Activated CD8-positive, alpha-beta memory T cell treated with anti-CD3 and anti-CD28 coated beads, Interleukin-2, amount 10 ng/mL, durations not matched to agents 7 days and 5 days (primary cell): Measurements from ENCODE around the gene CLEC12A. TPM values are rescaled to one million over a fixed set of nuclear protein-coding genes. Genes with fewer than 3 reads are reported as not detected.
A peak's percentile ranks its signal among the peaks of the same experiment; 100 is the strongest.
"Not testable (repeated sequence)": the region's sequence is repeated elsewhere in the genome, so short reads cannot be mapped to it uniquely, and the experiment has no call there.

Experiments used
- ATAC-seq: fragments of 150-1000 bp; cut with Tn5 transposase; one replicate; pipeline ENCODE4 v1.10.0; 2021; ENCODE audit warnings: moderate library complexity
- CTCF ChIA-PET: fragments of 350-600 bp; sonication (Branson Sonifier 250); formaldehyde crosslinking; loops from one replicate; lab custom pipeline; 2021; ENCODE audit warnings: antibody characterized with exemption; lab: Charles Lee
- DNase-seq: peaks from one replicate; pipeline ENCODE4 v3.0.0-alpha.2; 2020
- H3K27ac Mint-ChIP-seq: one replicate; pipeline ENCODE4 v1.8.0; 2021; ENCODE audit warnings: mild to moderate bottlenecking, mixed read lengths
- H3K27me3 Mint-ChIP-seq: one replicate; pipeline ENCODE4 v1.8.0; 2021; ENCODE audit warnings: mixed read lengths
- H3K36me3 Mint-ChIP-seq: one replicate; pipeline ENCODE4 v1.8.0; 2021; ENCODE audit warnings: mild to moderate bottlenecking, mixed read lengths
- H3K4me1 Mint-ChIP-seq: one replicate; pipeline ENCODE4 v1.8.0; 2021; ENCODE audit warnings: mixed read lengths
- H3K4me3 Mint-ChIP-seq: one replicate; pipeline ENCODE4 v1.8.0; 2021; ENCODE audit warnings: mild to moderate bottlenecking, moderate library complexity, mixed read lengths
- H3K9me3 Mint-ChIP-seq: one replicate; pipeline ENCODE4 v1.8.0; 2022; ENCODE audit warnings: low read depth, mixed read lengths
- total RNA-seq, 2 experiments: library from RNA; stranded (reverse); gene quantifications; one replicate each; pipeline ENCODE4 v1.2.3, GENCODE V29; 2021

CLEC12A gene
- total RNA-seq, 2 experiments from 2014 or later = 0.40 to 1.6 TPM

DNA sequence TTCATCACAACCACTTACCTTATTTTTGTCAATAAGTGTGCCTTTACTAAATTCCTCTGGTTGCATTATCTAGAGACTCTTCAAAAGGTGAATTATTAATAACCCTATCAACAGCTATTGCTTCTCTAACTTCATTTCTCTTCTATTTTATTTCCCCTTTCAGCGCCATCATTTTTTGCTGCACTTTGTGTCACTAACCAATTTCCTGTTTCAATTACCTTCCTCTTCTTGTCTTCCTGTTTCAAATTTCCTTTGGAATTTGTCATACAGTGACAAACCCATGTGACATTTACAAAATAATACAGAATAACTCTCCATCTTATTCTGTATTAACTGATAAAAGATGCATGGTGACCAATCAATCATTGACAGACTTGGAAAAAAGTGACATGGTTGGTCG, 26.8 kb upstream of the CLEC12A start:
- Mint-ChIP-seq H3K27me3 (peaks cover 31% of the 10 kb centered on the region), H3K27ac (no peak overlapping the region), H3K9me3 (no peaks in the 10 kb centered on the region), H3K4me1 (peaks cover 35% of the 10 kb centered on the region), H3K36me3 (peaks cover 4% of the 10 kb centered on the region), H3K4me3 (no peak overlapping the region)
- ATAC-seq = no peak
- CTCF ChIA-PET = interaction anchor here (1.0 to 1.6 kb wide), 2 partner anchors 18 to 130 kb away, joined by 3 to 8 read pairs; no protein-coding TSS in a partner anchor
- DNase-seq = no peak

- peaks cover 5% of the 10 kb centered on the region for H3K36me3 Mint-ChIP-seq
- DNase-seq (no peak), ATAC-seq (no peak)
- H3K27me3 Mint-ChIP-seq = peaks cover 8% of the 10 kb centered on the region
- no peaks in the 10 kb centered on the region for H3K9me3 Mint-ChIP-seq
- CTCF ChIA-PET = interaction anchor here (1.5 to 4.1 kb wide), 2 partner anchors 10 to 133 kb away, joined by 3 to 21 read pairs; no protein-coding TSS in a partner anchor
- H3K4me1 Mint-ChIP-seq = peaks cover 56% of the 10 kb centered on the region
- H3K27ac Mint-ChIP-seq = peak overlapping the region; percentile 25
- H3K4me3 Mint-ChIP-seq = no peak overlapping the region
Observed at GRCh38 chr12:9947674-9948073, 23.5 kb upstream of the CLEC12A start.

GRCh38 chr12:9948606-9949296, 22.5 kb upstream of the CLEC12A start:
- H3K27ac Mint-ChIP-seq = peak overlapping the region; percentile 79
- no peaks in the 10 kb centered on the region for H3K9me3 Mint-ChIP-seq
- H3K36me3 Mint-ChIP-seq = peaks cover 5% of the 10 kb centered on the region
- ATAC-seq (peak; percentile 89), DNase-seq (no peak)
- CTCF ChIA-PET = interaction anchor here (0.5 to 4.1 kb wide), 6 partner anchors 8 to 199 kb away, joined by 3 to 21 read pairs (median 5); no protein-coding TSS in a partner anchor
- H3K27me3 Mint-ChIP-seq = peaks cover 3% of the 10 kb centered on the region
- peaks cover 50% of the 10 kb centered on the region for H3K4me1 Mint-ChIP-seq
- H3K4me3 Mint-ChIP-seq = peak overlapping the region; percentile 26

- Mint-ChIP-seq H3K36me3 (peaks cover 5% of the 10 kb centered on the region), H3K27me3 (no peaks in the 10 kb centered on the region), H3K4me3 (peak overlapping the region; percentile 48), H3K4me1 (peaks cover 52% of the 10 kb centered on the region), H3K27ac (peak overlapping the region; percentile 73), H3K9me3 (no peaks in the 10 kb centered on the region)
- ATAC-seq (peak; percentile 77), DNase-seq (peak; percentile 77)
- CTCF ChIA-PET = no interaction called here
Observed at GRCh38 chr12:9951026-9951675, 20.1 kb upstream of the CLEC12A start.

DNA sequence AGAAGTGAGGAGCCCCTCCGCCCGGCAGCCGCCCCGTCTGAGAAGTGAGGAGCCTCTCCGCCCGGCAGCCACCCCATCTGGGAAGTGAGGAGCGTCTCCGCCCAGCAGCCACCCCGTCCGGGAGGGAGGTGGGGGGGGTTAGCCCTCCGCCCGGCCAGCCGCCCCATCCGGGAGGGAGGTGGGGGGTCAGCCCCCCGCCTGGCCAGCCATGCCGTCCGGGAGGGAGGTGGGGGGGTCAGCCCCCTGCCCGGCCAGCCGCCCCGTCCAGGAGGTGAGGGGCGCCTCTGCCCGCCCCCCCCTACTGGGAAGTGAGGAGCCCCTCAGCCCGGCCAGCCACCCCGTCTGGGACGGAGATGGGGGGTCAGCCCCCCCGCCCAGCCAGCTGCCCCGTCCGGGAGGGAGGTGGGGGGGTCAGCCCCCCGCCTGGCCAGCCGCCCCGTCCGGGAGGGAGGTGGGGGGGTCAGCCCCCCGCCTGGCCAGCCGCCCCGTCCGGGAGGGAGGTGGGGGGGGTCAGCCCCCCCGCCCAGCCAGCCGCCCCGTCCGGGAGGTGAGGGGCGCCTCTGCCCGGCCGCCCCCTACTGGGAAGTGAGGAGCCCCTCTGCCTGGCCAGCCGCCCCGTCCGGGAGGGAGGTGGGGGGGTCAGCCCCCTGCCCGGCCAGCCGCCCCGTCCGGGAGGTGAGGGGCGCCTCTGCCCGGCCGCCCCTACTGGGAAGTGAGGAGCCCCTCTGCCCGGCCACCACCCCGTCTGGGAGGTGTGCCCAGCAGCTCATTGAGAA, 18.1 kb upstream of the CLEC12A start:
- H3K9me3 Mint-ChIP-seq, DNase-seq, H3K27ac Mint-ChIP-seq, H3K36me3 Mint-ChIP-seq, H3K27me3 Mint-ChIP-seq, CTCF ChIA-PET, ATAC-seq, H3K4me3 Mint-ChIP-seq: not testable (repeated sequence)
- H3K4me1 Mint-ChIP-seq = peaks cover 61% of the 10 kb centered on the region

GRCh38 chr12:9957834-9958233, 13.4 kb upstream of the CLEC12A start:
- ATAC-seq = peak; percentile 55
- H3K27ac Mint-ChIP-seq = no peak overlapping the region
- H3K4me1 Mint-ChIP-seq = peaks cover 42% of the 10 kb centered on the region
- CTCF ChIA-PET = interaction anchor here (1.1 kb wide), 1 partner anchor 11 kb away, joined by 3 read pairs; no protein-coding TSS in a partner anchor
- no peak overlapping the region for H3K4me3 Mint-ChIP-seq
- no peaks in the 10 kb centered on the region for H3K27me3 Mint-ChIP-seq
- peaks cover 1% of the 10 kb centered on the region for H3K36me3 Mint-ChIP-seq
- DNase-seq = no peak
- no peaks in the 10 kb centered on the region for H3K9me3 Mint-ChIP-seq

GRCh38 chr12:9960590-9960989, 10.6 kb upstream of the CLEC12A start:
- H3K27ac Mint-ChIP-seq = no peak overlapping the region
- no peaks in the 10 kb centered on the region for H3K27me3 Mint-ChIP-seq
- no peak overlapping the region for H3K4me3 Mint-ChIP-seq
- H3K4me1 Mint-ChIP-seq = peaks cover 39% of the 10 kb centered on the region
- ATAC-seq (no peak), DNase-seq (no peak)
- no peaks in the 10 kb centered on the region for H3K9me3 Mint-ChIP-seq
- CTCF ChIA-PET = no interaction called here
- peaks cover 1% of the 10 kb centered on the region for H3K36me3 Mint-ChIP-seq

DNA sequence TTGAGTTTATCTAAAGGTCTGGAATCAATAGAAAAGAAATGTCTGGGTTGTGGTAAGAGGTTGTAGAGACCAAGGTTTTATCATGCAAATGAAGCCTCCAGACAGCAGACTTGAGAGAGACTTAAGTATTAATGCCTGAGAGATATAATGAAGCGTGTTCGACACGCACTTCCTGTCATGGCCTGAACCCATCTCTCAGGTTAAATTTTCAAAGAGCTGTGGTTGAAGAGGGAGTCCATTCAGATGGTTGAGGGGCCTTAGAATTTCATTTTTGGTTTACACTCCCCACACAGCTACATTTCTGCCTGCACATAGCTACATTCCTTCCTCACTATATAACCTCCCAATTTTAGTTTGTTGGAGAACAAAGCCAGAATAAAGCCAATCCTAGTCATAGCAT, 10.1 kb upstream of the CLEC12A start:
- Mint-ChIP-seq H3K27me3 (no peaks in the 10 kb centered on the region), H3K4me1 (peaks cover 35% of the 10 kb centered on the region), H3K27ac (no peak overlapping the region), H3K4me3 (no peak overlapping the region), H3K9me3 (no peaks in the 10 kb centered on the region), H3K36me3 (peaks cover 1% of the 10 kb centered on the region)
- ATAC-seq (no peak), DNase-seq (no peak)
- CTCF ChIA-PET = interaction anchor here (1.5 kb wide), 1 partner anchor 21 kb away, joined by 3 read pairs; no protein-coding TSS in a partner anchor

GRCh38 chr12:9961901-9962300, 9.3 kb upstream of the CLEC12A start:
- H3K4me1 Mint-ChIP-seq = peaks cover 30% of the 10 kb centered on the region
- no peak for ATAC-seq
- DNase-seq = no peak
- no peaks in the 10 kb centered on the region for H3K27me3 Mint-ChIP-seq
- CTCF ChIA-PET = interaction anchor here (1.5 kb wide), 1 partner anchor 22 kb away, joined by 3 read pairs; no protein-coding TSS in a partner anchor
- no peak overlapping the region for H3K4me3 Mint-ChIP-seq
- H3K36me3 Mint-ChIP-seq = peaks cover 1% of the 10 kb centered on the region
- H3K9me3 Mint-ChIP-seq = no peaks in the 10 kb centered on the region
- no peak overlapping the region for H3K27ac Mint-ChIP-seq

GRCh38 chr12:9969673-9970072, 1.5 kb upstream of the CLEC12A start:
- no peak for DNase-seq
- Mint-ChIP-seq H3K4me1 (no peaks in the 10 kb centered on the region), H3K36me3 (no peaks in the 10 kb centered on the region), H3K27ac (no peak overlapping the region), H3K27me3 (peaks cover 15% of the 10 kb centered on the region), H3K9me3 (no peaks in the 10 kb centered on the region), H3K4me3 (no peak overlapping the region)
- ATAC-seq = no peak
- CTCF ChIA-PET = no interaction called here

DNA sequence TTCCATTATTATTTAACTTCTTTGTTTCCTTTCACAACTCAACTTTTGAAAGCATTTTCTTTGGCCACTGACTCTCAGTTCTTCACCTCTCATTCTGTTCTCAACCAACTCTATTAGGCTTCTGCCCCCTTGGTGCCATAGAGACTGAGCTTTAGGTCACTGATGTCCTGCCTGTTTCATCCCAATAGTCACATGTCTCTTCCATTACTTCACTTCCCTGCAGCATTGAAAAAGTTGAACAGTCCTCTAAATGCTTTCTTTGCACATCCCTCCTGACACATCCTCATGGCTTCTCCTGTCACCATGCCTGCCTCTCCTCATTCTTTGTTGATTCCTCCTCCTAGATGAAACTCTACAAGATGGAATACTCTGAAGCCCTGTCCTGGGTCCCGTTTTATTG, 2.7 kb downstream of the CLEC12A start:
- Mint-ChIP-seq H3K27ac (no peak overlapping the region), H3K36me3 (peaks cover 8% of the 10 kb centered on the region), H3K4me1 (no peaks in the 10 kb centered on the region)

GRCh38 chr12:9974731-9975130, 3.5 kb downstream of the CLEC12A start:
- CTCF ChIA-PET, H3K36me3 Mint-ChIP-seq: not testable (repeated sequence)
- H3K27me3 Mint-ChIP-seq = peaks cover 16% of the 10 kb centered on the region

More for the DNA sequence above, 2.7 kb downstream of the CLEC12A start:
- H3K9me3 Mint-ChIP-seq = peaks cover 7% of the 10 kb centered on the region
- CTCF ChIA-PET = no interaction called here
- peaks cover 15% of the 10 kb centered on the region for H3K27me3 Mint-ChIP-seq
- ATAC-seq (no peak), DNase-seq (no peak)
- H3K4me3 Mint-ChIP-seq = no peak overlapping the region

DNA sequence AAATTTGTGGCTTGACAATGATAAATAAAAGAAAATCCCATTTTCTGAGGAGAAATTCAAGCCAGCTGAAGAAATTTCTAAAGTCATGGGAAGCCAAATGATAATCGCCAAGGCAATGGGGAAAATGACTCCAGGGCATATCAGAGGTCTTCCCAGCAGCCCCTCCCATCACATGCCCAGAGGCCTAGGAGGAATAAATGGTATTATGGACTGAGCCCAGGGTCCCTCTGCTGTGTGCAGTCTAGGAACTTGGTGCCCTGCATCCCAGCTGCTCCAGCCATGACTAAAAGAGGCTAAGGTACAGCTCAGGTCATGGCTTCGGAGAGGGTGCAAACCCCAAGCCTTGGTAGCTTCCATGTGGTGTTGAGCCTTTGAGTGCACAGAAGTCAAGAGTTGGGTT, 4.4 kb downstream of the CLEC12A start:
- peaks cover 22% of the 10 kb centered on the region for H3K27me3 Mint-ChIP-seq
- DNase-seq (no peak), ATAC-seq (no peak)
- H3K27ac Mint-ChIP-seq = no peak overlapping the region
- CTCF ChIA-PET = no interaction called here
- H3K36me3 Mint-ChIP-seq = peaks cover 8% of the 10 kb centered on the region
- peaks cover 7% of the 10 kb centered on the region for H3K9me3 Mint-ChIP-seq
- no peaks in the 10 kb centered on the region for H3K4me1 Mint-ChIP-seq
- no peak overlapping the region for H3K4me3 Mint-ChIP-seq

More at GRCh38 chr12:9974731-9975130, 3.5 kb downstream of the CLEC12A start:
- ATAC-seq, H3K9me3 Mint-ChIP-seq, DNase-seq, H3K4me1 Mint-ChIP-seq, H3K27ac Mint-ChIP-seq, H3K4me3 Mint-ChIP-seq: not testable (repeated sequence)
